NT2/D1 (cell line): ENCODE data around the gene ACSM2A.
"Not testable (repeated sequence)": the region's sequence is repeated elsewhere in the genome, so short reads cannot be mapped to it uniquely, and the experiment has no call there.

ENCODE experiments used
- DNase-seq: peaks from one replicate; pipeline ENCODE4 v3.0.0-alpha.2; 2011; ENCODE audit warnings: low read depth, low spot score
- H3K27me3 ChIP-seq: 2 replicates; pipeline ENCODE4 v1.6.0; 2011; ENCODE audit warnings: mild to moderate bottlenecking; ENCODE audit not compliant: insufficient read length, insufficient read depth
- H3K36me3 ChIP-seq: 2 replicates; pipeline ENCODE4 v1.6.1; 2011; ENCODE audit warnings: mild to moderate bottlenecking, low read length, mixed read lengths; ENCODE audit not compliant: insufficient read depth, insufficient read length
- H3K4me1 ChIP-seq: 2 replicates; pipeline ENCODE4 v1.5.1; 2011; ENCODE audit not compliant: insufficient read depth, insufficient read length
- H3K4me3 ChIP-seq: 2 replicates; pipeline ENCODE4 v1.5.1; 2011; ENCODE audit warnings: low read depth; ENCODE audit not compliant: insufficient read length
- H3K9ac ChIP-seq: 2 replicates; pipeline ENCODE4 v1.6.0; 2011; ENCODE audit warnings: low read depth; ENCODE audit not compliant: insufficient read length
- H3K9me3 ChIP-seq: 2 replicates; pipeline ENCODE4 v1.5.1; 2011; ENCODE audit warnings: mild to moderate bottlenecking, low read length; ENCODE audit not compliant: insufficient read depth
- SUZ12 ChIP-seq: IDR thresholded peaks from 2 replicates; pipeline ENCODE4 v1.6.1; 2011; ENCODE audit not compliant: insufficient read length, insufficient read depth; ENCODE audit errors: extremely low read depth
- YY1 ChIP-seq: IDR thresholded peaks from 2 replicates; pipeline ENCODE4 v1.6.1; 2011; ENCODE audit not compliant: insufficient read length, insufficient read depth
- ZNF274 ChIP-seq: IDR thresholded peaks from 2 replicates; pipeline ENCODE4 v1.6.1; 2011; ENCODE audit warnings: mild to moderate bottlenecking, low read depth, low read length

The ACSM2A gene

GRCh38 chr16:20519231-20519630 lies 67.9 kb downstream of the ACSM2A start:
- TF ChIP-seq YY1 (no peak), ZNF274 (no peak), SUZ12 (no peak)
- H3K9me3 ChIP-seq: no peaks in the 10 kb centered on the region
- H3K36me3 ChIP-seq: no peaks in the 10 kb centered on the region
- DNase-seq: no peak
- H3K9ac ChIP-seq: no peak overlapping the region
- H3K4me1 ChIP-seq: no peaks in the 10 kb centered on the region
- H3K27me3 ChIP-seq: no peaks in the 10 kb centered on the region
- H3K4me3 ChIP-seq: no peak overlapping the region

DNA sequence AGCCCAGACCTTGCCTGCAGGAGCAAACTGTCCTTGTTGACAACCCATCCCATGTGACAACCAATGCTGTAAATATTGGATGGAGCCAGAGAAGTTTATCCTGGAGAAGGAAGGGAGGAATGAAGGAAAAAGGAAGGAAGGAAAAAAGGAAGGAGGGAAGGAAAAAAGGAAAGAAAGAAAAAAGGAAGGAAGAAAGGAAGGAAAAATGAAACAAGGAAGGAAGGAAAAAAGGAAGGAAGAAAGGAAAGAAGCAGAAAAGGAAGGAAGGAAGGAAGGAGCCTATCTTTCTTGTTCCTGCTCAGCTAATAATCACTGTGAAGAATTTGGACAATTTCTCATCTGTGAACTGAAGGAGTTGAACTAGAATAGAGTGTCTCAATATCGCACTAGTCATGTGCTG lies 68.8 kb downstream of the ACSM2A start:
- DNase-seq: no peak
- no peaks in the 10 kb centered on the region for H3K4me1 ChIP-seq
- no peak overlapping the region for H3K9ac ChIP-seq
- no peaks in the 10 kb centered on the region for H3K27me3 ChIP-seq
- H3K9me3 ChIP-seq: no peaks in the 10 kb centered on the region
- no peak overlapping the region for H3K4me3 ChIP-seq
- H3K36me3 ChIP-seq: no peaks in the 10 kb centered on the region
- TF ChIP-seq YY1: no peak
- TF ChIP-seq SUZ12: no peak
- no peak for TF ChIP-seq ZNF274

GRCh38 chr16:20531795-20532194 lies 80.5 kb downstream of the ACSM2A start:
- not testable (repeated sequence) for H3K36me3 ChIP-seq, H3K9ac ChIP-seq

GRCh38 chr16:20532284-20532792 lies 81.0 kb downstream of the ACSM2A start:
- not testable (repeated sequence) for H3K4me1 ChIP-seq, H3K4me3 ChIP-seq, H3K36me3 ChIP-seq, DNase-seq, H3K9me3 ChIP-seq, H3K27me3 ChIP-seq, H3K9ac ChIP-seq

More at GRCh38 chr16:20531795-20532194, 80.5 kb downstream of the ACSM2A start:
- H3K4me1 ChIP-seq, H3K4me3 ChIP-seq, DNase-seq, H3K9me3 ChIP-seq, H3K27me3 ChIP-seq: not testable (repeated sequence)

DNA sequence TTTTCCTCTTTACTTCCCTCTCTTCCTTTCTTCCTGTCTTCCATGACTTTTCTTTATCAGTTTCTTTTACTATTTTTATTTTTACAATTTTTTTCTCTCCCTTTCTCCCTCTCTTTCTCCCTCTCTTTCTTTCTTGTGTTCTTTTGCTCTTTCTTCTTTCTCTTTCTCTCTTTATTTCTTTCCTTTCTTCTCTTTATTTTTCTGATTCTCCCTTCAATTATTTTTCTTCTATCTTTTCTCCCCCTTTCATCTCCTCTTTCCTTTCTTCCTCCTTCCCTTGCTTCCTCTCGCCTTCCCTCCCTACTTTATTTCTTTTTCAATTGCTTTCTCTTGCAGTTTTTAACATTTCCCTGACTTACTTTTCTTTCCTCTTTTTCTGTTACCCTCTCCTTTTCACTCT lies 85.3 kb downstream of the ACSM2A start:
- H3K27me3 ChIP-seq, H3K4me1 ChIP-seq, H3K4me3 ChIP-seq, DNase-seq, H3K9ac ChIP-seq, H3K36me3 ChIP-seq, H3K9me3 ChIP-seq: not testable (repeated sequence)
